HFF-Myc (cell line): ENCODE results near the gene MED25.

Experiments
- DNase-seq: peaks from one replicate; pipeline ENCODE4 v3.0.0-alpha.2; 2011; ENCODE audit warnings: low read depth; ENCODE audit errors: extremely low read depth
- H3K4me3 ChIP-seq: replicated peaks from 2 replicates; pipeline ENCODE4 v1.5.1; 2011; ENCODE audit warnings: low read depth, mild to moderate bottlenecking, control low read depth, low read length
- CTCF ChIP-seq: IDR thresholded peaks from 2 replicates; pipeline ENCODE4 v1.5.1; 2012; ENCODE audit warnings: mild to moderate bottlenecking, low read depth, low read length, control low read depth; ENCODE audit errors: missing control alignments

MED25 gene

GRCh38 chr19:49824662-49825061 lies 6.6 kb downstream of the MED25 start:
- DNase-seq = no peak
- TF ChIP-seq CTCF = no peak
- H3K4me3 ChIP-seq = no peak overlapping the region

GRCh38 chr19:49827034-49827433 lies 8.9 kb downstream of the MED25 start:
- no peak for TF ChIP-seq CTCF
- H3K4me3 ChIP-seq = no peak overlapping the region
- DNase-seq = no peak

GRCh38 chr19:49829200-49829599 lies 11.1 kb downstream of the MED25 start:
- no peak for TF ChIP-seq CTCF
- no peak overlapping the region for H3K4me3 ChIP-seq
- no peak for DNase-seq

- TF ChIP-seq CTCF = no peak
- DNase-seq = no peak
- no peak overlapping the region for H3K4me3 ChIP-seq
Observed at GRCh38 chr19:49829721-49830120, 11.6 kb downstream of the MED25 start.

GRCh38 chr19:49830766-49831165 lies 12.7 kb downstream of the MED25 start:
- TF ChIP-seq CTCF = no peak

GRCh38 chr19:49831592-49831991 lies 13.5 kb downstream of the MED25 start:
- TF ChIP-seq CTCF = no peak

More at GRCh38 chr19:49830766-49831165, 12.7 kb downstream of the MED25 start:
- no peak overlapping the region for H3K4me3 ChIP-seq
- no peak for DNase-seq

GRCh38 chr19:49832556-49832955 lies 14.5 kb downstream of the MED25 start:
- H3K4me3 ChIP-seq = no peak overlapping the region
- DNase-seq = no peak
- TF ChIP-seq CTCF = no peak

More at GRCh38 chr19:49831592-49831991, 13.5 kb downstream of the MED25 start:
- no peak for DNase-seq
- H3K4me3 ChIP-seq = no peak overlapping the region
